IPS DF 4.7 (cell line): ENCODE measurements around the gene CCNL2.
"Not testable (repeated sequence)": the region's sequence is repeated elsewhere in the genome, so short reads cannot be mapped to it uniquely, and the experiment has no call there.

Source experiments
- DNase-seq: peaks from one replicate; pipeline ENCODE4 v3.0.0-alpha.2; 2013; ENCODE audit warnings: low spot score; ENCODE audit errors: extremely low read depth

CCNL2 gene

DNA sequence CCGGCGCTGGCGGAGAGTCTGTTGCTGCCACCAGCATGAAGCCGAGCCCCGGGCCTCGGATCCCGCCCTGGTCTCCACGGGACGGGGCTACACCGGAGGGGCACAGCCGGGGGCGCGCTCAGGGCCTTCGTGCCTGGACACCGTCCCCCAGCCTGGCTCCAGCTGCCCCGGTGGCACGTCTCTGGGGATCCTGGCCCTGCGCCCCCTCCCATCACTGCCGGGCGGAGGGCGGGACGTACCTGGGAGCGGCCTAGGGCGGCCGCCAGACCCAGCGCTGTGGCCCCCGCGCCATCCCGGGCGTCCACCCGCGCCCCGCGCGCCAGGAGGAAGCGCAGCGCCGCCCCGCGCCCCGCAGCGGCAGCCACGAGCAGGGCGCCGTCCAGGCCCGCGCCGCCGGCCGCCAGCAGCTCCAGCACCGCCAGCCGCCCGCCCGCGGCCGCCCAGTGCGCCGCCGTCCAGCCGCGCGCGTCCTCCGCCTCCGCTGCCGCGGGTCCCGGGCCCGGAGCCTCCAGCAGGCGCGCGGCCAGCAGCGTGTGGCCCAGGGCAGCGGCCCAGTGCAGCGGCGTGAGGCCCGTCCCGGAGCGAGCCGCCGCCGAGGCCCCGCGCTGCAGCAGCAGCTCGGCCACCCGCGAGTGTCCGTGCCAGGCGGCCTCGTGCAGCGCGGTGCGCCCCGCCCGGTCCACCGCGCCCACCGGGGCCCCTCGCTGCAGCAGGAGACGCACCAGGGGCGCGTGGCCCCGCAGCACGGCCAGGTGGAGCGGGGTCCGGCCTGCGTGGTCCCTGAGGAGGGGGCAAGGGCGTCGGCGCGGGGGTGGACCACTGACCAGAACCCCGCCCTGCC, 20.9 kb upstream of the CCNL2 start:
- DNase-seq, result no peak

DNA sequence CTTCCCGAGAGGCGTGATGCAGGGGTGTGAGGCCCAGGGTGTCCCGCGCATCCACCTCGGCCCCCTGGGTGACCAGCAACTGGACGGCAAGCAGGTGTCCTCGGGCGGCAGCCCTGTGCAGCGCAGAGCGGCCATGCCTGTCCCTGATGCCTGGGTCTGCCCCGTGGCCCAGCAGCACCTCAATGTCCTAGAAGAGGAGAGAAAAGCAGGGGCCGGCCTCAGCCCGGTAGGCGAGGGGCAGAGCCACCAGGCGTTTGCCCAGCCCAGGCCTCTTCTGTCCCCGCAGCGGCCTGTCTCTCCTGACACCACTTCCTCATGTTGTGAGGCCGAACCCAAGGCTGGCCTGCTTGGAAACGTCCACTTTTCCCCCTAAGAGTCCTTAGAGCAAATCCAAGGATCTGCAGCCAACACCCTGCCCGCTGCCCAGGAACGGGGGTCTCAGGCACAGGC, 20.3 kb upstream of the CCNL2 start:
- DNase-seq, result no peak

DNA sequence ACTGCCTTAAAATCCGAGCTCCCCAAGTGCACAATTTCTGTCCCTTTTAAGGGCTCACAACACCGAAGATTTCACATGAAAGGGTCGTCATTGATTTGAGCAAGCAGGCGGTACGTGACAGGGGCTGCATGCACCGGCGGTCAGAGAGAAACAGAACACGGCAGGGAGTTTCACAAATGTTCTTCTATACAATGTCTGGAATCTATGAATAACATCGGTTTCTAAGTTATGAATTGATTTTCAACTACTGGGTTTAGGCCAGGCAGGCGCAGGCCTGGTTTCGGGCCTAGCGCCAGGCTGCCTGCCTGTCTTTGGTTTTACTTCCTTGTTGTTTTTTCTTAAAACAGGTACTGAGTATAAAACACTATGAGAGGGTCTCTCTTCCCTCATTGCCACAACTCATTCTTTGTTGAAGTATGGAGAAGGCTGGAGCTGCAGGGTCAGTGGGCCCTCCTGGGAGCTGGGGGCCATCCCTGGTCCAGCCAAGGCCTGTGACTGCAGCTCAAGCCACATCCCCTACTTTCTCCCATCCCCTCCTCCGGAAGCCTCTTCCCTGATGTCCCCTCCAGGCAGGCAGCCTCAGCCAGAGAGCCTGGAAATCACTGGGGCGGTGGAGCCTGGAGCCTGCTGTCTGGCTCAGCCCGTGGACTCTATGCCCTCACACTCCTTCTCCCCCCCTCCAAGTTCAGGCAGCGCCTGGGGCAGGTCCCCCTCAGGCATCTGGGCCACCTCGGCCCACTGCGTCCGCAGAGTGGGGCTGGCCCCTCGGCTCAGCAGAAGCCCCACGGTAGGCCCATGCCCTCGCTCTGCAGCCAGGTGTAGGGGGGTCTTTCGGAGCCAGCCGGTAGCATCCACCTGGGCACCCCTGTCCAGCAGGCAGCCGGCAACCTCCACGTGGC, 19.6 kb upstream of the CCNL2 start:
- no peak for DNase-seq

GRCh38 chr1:1417825-1418463, 18.8 kb upstream of the CCNL2 start:
- not testable (repeated sequence) for DNase-seq

DNA sequence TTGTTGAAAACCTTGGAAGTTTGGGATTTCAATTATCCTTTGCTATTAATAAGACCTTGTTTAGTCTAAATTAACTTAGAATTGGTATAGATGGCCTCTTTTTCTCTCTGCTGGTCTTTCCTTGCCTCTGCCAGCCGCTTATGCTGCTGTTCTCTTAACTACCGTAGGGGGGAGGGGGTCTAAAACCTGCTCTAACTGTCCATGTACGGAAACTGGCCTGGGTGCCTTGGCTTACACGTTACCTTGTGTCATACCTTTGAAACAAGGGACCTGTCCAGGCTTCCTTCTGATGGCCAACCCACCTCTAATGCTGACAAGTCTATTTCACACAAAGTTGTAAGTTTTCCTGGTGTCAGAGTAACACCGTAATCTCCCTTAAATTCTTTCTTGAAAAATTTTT, 18.3 kb upstream of the CCNL2 start:
- not testable (repeated sequence) for DNase-seq

DNA sequence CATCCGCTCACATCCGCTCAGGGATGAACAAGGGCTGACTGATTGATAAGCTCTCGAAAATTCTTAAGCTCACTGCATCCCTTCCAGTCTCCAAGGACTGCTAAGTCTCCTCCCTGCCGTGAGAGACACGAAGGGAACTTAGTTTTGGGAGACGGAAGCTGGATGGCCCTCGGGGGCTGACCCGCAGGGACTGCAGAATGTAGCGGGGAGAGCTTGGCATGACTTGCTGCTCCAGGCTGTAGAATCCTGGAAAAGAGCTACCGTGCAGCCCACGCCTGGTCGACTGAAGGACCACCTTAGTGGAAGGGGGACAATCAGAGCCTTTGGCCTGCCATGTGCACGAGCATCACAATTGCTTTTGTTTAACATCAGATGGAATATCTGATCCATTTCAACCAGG, 16.6 kb upstream of the CCNL2 start:
- no peak for DNase-seq

DNA sequence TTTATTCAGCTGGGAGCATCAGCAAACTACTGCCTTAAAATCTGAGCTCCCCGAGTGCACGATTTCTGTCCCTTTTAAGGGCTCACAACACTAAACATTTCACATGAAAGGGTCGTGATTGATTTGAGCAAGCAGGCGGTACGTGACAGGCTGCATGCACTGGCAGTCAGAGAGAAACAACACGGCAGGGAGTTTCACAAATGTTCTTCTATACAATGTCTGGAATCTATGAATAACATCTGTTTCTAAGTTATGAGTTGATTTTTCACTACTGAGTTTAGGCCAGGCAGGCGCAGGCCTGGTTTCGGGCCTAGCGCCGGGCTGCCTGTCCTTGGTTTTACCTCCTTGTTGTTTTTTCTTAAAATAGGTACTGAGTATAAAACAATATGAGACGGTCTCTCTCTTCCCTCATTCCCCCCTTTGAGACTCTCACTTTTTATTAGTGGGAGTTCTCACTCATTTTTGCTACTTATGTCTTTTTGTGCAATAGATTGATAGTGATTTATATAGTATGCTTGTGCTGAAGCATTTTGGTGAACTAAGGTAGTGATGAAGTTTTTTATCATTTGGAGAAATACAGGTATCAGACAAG, 13.3 kb upstream of the CCNL2 start:
- not testable (repeated sequence) for DNase-seq

GRCh38 chr1:1411626-1412025, 12.5 kb upstream of the CCNL2 start:
- no peak for DNase-seq

DNA sequence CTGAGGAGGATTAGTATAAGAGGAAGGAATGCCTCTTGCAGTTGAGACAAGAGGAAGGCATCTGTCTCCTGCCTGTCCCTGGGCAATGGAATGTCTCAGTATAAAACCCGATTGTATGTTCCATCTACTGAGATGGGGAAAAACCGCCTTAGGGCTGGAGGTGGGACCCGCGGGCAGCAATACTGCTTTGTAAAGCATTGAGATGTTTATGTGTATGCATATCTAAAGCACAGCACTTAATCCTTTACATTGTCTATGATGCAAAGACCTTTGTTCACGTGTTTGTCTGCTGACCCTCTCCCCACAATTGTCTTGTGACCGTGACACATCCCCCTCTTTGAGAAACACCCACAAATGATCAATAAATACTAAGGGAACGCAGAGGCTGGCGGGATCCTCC, 11.1 kb upstream of the CCNL2 start:
- not testable (repeated sequence) for DNase-seq

- DNase-seq, result no peak
These were observed 8.6 kb upstream of the CCNL2 start for GRCh38 chr1:1407636-1408318.

DNA sequence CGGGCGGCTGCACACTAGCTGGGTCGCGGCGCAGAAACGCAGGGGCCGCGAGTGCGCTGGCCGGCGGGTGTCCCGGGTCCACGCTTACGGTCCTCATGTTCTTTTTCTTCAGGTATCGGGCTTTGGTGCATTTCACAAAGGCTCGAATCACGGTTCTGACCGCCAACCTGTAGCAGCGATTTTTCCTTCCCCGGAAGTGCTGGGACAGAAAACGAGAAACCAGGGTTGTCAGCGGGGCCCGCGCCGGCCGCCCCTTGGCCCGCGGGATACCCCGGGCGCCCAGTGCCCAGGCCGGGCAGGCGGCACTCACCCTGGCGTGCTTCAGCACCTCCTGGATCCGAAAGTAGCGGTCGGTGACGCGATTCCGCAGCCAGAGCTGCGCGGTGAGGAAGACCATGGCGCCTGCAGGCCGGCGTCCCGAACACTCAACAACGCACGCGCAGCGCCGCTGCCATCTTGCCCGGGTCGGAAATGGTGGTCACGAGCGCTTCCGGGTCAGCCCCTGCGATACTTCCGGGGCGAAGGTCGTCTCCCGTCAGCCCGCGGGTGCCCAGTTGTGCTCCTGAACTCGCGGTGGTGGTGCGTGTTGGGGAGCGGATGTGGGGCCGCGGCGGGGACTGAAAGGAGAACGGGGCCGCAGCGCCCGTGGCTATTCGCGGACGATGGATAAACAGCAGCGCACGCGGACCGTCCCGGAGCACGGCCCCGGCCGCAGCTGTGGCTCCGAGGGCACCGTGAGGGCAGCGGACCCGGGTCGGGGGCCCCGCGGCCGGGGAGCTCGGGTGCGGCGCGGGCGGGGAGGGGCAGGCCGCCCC, 7.9 kb upstream of the CCNL2 start, which contains the start of gene MRPL20:
MRPL20 (minus strand) TSS at position 473 of the 815 bp plus-strand sequence; CDS start at position 397, 76 bp downstream.
- DNase-seq, result peak; percentile 56

- DNase-seq, result no peak
These were observed 7.1 kb upstream of the CCNL2 start for GRCh38 chr1:1406101-1406820.

DNA sequence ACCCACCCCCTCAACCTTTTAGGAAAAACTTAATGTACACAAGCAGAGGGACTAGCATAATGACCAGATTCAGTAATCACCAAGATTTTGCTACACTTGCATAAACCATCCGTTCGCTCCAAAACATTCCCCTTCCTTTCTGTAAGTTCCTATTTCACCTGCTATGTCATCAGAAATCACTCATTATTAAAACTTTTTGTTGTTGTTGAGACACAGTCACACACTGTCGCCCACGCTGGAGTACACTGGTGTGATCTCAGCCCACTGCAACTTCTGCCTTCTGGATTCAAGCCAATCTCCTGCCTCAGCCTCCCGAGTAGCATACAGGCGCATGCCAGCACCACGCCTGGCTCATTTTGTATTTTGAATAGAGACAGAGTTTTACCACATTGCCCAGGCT, 4.5 kb upstream of the CCNL2 start:
- no peak for DNase-seq

- not testable (repeated sequence) for DNase-seq
These were observed 3.8 kb upstream of the CCNL2 start for GRCh38 chr1:1402901-1403392.

GRCh38 chr1:1402072-1402900, 3.2 kb upstream of the CCNL2 start:
- no peak for DNase-seq

- no peak for DNase-seq
These were observed 2.4 kb upstream of the CCNL2 start for GRCh38 chr1:1401457-1402010.

- DNase-seq, result no peak
These were observed 1.7 kb upstream of the CCNL2 start for GRCh38 chr1:1400576-1401456.
